GM10847 (cell line): ENCODE measurements around the gene MYH9.

ENCODE experiments used
- POLR2A ChIP-seq: IDR thresholded peaks from 2 replicates; pipeline ENCODE4 v1.6.1; 2011; ENCODE audit not compliant: insufficient read length; ENCODE audit errors: extremely low read depth

The MYH9 gene

GRCh38 chr22:36378080-36378868 is 9.5 kb downstream of the MYH9 start:
- no peak for TF ChIP-seq POLR2A

GRCh38 chr22:36377022-36377631 is 10.6 kb downstream of the MYH9 start:
- TF ChIP-seq POLR2A = no peak

- no peak for TF ChIP-seq POLR2A
Observed at GRCh38 chr22:36376265-36376664, 11.5 kb downstream of the MYH9 start.

- TF ChIP-seq POLR2A = no peak
Observed at GRCh38 chr22:36375071-36375980, 12.4 kb downstream of the MYH9 start.

DNA sequence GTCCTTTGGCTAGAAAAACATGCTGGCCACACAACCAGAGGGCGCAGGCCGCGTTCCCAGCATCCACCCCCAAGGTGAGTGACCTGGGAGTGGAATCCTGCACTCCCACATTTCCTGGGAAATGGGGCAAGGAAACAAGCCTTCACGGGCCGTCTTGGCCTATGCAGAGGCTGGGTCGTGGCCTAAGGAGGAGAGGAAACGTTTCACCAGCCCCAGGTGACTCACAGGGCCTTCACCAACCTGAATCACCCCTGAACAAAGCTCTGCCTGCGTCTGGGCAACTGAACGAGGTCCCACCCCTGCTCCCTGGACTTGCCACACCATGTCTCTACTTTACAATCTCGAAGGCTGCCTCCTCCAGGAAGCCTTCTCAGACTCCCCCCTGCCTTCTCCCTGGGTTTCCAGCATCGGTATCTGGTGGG is 13.2 kb downstream of the MYH9 start:
- no peak for TF ChIP-seq POLR2A

DNA sequence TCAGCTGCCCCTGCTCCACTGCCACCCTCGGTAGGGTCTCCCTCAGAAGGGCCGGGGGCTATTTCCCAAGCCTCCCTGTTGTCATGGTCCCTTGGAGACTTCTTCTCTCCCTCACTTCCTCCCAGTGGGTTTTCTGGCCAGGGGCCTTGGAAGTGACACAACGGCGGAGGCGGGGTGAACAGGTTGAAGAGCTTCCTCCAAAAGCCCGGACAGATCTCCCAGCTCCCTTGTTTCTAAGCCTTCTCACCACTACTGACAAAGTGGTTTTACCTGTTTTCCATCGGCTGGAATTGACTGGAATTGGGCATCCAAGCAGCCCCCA is 14.5 kb downstream of the MYH9 start:
- no peak for TF ChIP-seq POLR2A

DNA sequence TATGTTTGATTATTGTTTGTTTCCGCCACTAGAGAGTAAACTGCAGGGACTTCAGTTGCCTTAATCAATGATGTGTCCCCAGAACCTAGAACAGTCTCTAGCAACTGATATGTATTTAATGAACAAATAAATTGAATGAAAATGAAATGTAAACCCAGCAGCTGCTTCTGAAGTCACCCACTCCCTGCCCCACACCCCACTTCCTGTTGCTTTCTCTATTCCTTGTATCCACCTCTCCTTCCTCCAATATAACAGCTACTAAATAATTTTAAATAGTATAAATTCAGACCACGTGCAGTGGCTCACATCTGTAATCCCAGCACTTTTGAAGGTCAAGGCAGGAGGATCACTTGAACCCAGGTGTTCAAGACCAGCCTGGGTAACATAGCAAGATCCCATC is 15.8 kb downstream of the MYH9 start:
- TF ChIP-seq POLR2A = no peak

- TF ChIP-seq POLR2A = no peak
Observed at GRCh38 chr22:36369922-36370791, 17.6 kb downstream of the MYH9 start.

DNA sequence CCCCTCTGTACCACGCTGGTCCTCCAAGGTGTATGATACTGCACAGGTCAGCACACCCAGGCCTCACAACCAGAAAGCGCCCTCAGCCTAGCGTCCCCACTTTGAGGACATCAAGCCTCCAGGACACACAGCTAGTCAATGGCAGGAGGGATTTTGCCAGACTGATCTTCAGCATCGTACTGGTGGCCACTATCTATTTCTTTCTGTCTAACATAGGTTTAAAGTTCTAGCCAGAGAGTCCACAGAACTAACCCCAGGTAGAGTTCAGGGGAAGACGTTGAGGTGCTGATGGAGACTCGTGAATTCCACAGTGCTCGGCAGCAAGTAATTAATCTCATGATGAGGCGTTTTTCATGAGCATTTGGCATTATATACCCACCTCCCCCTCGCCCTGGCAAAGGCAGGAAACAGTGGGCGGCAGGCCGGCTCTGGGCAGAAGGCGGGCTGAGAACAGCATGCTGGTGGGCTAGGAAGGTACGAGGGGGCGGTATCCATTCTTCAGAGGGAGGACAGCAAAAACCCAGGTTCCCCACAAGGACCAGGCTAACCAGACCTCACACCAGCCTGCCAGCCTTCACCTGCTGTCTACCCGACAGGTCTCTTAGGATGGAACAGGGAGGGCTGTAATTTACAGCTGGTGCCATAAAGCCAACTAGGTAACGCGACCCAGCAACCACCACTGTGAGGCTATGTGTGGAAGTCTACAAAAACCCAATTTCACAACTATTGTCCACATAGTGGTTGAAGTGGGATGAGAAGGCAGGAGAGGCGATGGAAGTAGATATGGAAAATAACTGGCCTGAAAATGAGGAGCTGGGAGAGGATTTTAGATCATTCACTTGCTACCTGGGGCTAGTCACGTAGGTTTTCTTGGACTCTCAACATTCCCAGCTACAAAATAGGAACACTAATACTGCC is 18.5 kb downstream of the MYH9 start:
- no peak for TF ChIP-seq POLR2A

DNA sequence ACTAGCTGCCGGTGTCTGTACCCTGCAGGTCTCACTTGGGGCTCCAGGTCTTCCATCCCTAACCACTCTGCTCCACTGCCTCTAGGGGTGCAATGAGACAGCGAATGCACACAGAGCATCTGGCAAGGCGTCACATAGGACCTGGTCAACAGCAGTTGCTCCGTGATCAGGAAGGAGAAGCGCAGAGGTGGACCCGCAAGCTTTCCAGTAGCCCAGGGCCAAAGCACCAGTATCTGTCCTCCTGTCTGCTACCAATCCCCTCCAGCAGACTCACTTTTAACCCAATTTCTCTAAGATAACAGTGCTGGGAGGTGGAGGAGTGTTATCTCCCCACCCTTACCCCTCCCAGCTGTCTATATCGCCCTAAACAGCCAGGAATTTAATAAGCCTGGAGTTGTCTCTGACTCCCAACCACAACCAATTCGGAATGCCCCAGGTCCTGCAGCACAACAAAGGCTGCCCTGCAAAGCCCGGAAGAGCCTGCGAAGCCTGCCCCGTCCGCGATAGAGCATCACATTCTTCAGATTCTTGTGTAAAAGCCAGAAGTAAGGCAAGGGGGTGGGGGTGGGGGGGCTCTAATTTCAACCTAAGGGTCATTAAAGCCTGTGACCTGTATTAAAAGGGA is 19.3 kb downstream of the MYH9 start:
- no peak for TF ChIP-seq POLR2A

GRCh38 chr22:36367479-36367878 is 20.3 kb downstream of the MYH9 start:
- TF ChIP-seq POLR2A = no peak

DNA sequence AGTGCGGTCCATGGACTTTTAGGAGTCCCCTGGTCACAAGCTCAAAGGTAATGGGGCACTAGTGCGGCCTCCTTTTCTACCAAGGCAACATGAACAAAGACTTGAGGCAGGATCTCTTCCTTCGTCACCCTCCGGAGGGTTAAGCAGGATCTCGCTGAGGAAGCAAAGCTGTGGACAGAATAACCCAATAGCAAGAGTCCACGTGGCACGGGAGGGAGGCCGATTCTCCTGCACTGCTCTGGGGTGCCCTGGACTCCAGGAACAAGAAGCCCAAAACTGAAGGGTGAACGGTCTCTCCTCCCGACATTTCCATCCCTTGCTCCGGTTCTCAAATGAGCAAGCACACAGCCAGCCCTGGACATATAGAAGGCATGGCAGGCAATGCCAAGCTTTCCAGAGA is 20.7 kb downstream of the MYH9 start:
- no peak for TF ChIP-seq POLR2A

DNA sequence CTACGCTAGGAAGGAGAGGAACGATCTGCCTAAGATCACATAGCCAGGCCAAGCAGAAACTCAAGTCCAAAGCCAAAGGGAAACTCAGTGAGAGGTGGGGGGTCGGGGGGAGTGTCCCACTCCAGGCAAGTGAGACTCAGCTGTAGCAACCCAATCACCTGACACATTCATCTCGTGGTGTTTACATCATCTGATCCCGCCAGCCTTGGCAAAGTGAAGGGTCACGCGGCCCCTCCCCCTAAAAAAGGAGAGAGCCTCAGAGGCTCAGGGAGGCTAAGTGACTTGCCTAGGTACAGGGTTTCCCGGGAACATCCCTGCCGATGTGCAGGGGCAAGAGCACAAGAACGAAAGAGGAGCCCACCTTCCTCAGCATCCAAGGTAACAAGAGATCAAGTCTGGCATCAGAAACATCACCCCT is 21.5 kb downstream of the MYH9 start:
- TF ChIP-seq POLR2A = no peak
